NCI-H2196 treated with DMSO at 0.1 percent for 48 hours (cell line): ENCODE results near the gene GLB1L2.
"Not testable (repeated sequence)": the region's sequence is repeated elsewhere in the genome, so short reads cannot be mapped to it uniquely, and the experiment has no call there.

ENCODE experiments used
- DNase-seq: peaks from one replicate; lab custom pipeline; 2025; ENCODE audit not compliant: unreplicated experiment; lab: John Stamatoyannopoulos, UW

GLB1L2 gene

DNA sequence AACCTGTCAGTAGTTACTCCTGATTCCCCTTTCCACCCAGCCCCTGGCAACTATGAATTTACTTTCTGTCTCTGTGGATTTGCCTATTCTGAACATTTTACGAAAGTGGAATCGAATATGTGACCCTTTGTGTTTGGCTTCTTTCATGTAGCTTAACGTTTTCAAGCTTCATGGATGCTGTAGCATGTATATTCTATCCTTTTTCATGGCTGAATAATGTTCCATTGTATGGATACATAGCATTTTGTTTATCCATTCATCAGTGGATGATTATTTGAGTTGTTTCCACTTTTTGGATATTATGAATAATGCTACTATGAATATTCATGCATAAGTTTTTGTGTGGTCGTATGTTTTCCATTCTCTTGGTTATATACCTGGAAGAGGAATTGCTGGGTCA is 9.2 kb upstream of the GLB1L2 start:
- DNase-seq: no peak

DNA sequence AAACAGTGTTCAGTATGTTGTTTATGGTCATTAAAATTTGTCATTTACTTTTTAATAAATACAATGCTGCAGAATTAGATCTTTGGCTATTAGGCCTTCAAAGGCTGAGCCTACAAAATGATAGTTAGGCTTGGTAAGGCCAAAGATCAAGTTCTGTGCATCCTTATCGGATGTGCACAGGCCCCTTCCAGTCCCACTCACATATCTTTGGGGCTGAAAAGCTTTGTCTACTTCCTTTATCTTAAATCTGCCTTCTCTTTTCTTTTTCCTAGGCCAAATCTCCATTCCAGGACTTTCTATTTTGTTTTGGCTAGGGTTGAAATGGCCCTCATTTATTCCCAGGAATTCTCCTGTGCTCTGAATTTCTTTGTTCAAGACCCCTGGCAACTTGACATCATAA is 3.4 kb upstream of the GLB1L2 start:
- DNase-seq: no peak

DNA sequence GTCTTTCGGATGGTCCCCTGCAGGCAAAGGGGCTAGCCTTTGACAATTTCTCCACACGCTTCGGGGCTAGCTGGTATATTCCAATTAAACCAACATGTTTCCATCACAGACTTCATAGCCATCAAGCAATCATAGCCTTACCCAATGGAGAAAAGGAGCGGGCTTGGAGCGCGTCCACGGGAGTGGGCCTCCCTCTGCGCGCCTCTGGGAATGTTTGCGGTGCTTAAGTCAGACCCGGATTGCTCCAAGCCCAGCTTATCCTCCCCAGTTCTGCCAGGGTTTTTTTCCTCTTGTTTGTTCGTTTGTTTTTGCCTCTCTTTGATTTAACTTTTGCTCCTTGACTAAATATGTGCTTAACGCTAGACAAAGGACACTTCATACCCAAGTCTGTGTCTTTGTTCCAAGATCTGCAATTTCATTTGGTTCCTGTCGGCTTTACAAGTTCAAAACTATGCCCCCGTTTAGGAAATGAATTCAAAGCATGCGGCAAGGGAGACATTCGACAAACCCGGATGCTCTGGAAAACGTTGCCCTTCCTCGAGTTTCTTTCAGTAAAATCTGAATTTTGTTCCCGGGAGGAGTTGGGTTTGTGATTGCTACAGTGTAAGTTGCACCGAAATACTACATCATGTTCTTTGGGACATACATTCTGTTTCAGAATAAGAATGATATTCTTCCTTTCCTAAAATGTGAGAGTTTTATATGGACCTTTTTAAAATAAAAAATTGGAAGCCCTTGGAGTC is 1.0 kb upstream of the GLB1L2 start:
- DNase-seq: no peak

DNA sequence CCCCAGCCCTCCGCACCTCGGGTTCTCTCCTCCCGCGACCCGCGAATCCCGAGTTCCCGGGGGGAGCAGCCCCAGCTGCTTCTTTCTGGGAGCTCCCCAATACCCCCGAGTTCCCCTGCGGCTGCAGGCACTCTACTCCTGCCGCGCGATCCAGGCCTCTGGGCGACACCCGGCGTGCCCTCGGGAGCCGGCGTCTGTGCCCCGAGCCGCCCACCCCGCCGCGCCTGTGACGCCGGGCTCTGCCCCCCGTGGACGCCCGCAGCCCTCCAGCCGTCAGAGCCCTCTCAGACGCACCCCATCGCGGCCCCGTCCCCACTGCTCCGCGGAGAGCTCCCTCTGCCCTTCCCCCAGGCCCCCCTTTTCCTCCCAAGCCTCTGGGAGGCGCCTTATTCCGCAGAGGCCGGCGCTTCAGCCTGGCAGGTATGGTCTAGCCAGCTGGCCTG is 422 bp downstream of the GLB1L2 start:
- peak; percentile 18 for DNase-seq

DNA sequence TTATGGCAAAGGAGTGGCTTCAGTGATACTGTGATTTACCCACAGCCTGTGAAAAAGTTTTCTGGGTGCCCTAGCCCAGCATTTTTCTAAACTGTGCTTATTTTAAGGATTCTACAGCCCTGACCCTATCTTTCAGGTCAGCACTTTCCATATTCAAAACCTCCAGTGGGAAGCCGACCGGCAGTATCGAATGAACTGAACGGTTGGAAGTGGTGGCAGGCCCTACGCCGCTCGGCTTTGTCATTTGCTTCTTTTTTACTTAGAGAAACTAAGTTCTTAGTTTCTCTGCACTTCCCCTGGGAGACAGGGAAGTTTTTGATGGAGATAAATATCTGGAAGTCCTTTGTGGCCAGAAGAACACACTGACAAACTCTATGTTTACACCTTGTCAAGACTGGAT is 994 bp downstream of the GLB1L2 start:
- no peak for DNase-seq

DNA sequence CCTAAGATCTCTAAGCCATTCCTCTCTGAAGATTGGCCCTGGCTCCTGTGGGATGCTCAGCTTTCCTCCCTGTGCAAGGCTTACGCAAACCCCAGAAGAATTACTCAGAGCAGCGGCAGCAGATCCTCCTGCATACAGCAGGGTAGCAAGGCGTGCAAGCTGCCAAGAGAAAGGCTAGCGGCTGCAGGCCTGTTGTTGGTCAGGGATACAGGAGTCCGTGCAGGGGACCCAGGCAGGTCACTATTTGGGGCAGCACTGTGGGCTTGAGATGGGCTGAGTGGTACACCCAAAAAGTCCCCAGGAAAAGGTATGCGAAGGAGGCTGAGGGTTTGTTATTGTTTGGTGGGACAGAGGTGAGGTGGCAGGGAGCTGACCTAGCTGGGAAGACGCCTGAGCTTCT is 1.5 kb downstream of the GLB1L2 start:
- DNase-seq: no peak

DNA sequence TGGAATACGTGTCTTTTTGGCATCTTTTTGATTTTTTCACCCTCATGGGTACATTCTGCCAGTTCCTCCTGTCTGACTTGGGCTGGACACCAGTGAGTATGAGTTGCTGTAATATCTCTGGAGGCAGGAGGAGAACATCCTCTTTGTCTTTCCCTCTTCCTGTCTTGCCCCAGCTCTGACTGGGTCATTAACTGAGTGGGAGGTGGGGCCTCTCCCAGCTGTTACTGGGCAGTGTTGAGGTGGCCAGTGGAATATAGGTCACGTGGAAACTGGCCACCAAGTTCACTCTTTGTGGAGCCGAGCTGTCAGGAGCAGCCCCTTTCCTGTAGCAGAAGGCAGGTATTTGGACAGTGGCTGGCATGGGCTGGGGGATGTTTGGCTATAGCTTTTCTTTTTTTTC is 2.2 kb downstream of the GLB1L2 start:
- no peak for DNase-seq

DNA sequence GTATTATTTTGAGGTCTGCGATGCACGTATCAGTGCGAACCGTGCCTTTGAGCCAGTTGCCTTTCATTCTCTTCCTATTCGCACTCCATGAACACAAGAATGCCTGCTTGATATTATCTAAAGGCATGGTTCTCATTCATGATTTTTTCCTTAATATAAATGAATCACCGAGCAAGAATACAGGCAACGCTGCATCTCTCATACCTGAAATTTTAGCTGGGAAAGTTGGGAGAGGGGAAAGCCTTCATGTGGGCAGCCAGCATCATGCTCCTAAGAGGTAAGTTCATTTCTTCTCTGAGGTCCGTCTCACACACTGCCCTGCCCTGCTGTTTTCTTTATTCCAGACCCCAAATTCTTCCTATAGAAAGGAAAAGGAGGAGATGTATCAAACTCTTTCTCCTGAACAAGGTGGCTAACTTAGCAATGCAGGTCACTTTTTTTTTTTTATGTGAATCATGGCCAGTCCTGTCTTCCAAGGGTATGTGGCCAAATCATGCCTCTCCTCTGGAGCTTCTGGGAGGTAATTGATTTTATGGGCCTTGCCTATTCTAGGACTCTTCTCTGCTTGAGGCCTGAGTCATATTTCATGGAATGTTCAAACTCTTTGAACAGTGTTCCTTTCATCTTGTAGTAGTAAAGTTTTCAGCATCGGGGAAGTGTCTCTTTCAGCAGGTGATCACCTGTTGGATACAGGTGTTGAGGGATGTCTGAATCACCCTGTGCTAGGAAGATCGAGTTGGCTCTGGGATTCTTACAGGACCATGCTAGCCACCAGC is 3.2 kb downstream of the GLB1L2 start:
- no peak for DNase-seq

DNA sequence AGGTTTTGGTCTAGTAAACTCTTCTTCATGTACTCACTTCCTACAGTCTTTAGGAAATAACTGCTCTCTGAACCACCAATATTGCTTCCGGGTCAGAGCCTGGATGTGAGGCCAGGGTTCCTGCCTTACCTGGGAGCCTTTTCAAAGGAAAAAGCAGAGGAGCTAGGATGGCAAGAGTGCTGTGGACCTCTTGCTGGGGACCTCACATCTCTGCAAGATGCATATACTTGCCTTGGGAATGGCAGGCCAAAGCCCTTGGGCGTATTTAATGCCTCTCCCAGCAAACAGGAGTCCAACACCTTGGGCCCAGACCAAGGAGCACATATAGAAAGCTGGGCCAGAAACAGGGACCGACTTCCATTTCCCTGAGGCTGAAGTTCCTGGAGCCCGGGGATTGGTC is 5.3 kb downstream of the GLB1L2 start:
- no peak for DNase-seq

DNA sequence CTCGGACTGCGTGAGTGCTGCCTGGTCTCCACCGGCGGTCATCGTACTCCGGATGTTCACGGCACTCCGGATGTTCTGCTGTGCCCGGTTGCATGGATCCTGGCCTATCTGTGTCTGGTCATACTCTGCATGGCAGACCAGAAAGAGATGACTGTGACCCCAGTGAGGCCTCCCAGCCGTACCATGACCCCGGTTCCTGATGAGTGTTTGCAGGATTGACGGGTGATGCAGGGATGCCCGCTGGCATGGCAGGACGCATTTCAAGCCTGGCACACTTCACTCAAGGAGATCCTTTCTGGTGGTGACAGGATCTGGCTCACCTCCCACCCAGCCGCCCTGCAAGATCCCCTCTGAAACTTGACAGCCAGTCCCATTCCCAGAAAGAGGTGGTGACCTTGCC is 6.3 kb downstream of the GLB1L2 start:
- no peak for DNase-seq

DNA sequence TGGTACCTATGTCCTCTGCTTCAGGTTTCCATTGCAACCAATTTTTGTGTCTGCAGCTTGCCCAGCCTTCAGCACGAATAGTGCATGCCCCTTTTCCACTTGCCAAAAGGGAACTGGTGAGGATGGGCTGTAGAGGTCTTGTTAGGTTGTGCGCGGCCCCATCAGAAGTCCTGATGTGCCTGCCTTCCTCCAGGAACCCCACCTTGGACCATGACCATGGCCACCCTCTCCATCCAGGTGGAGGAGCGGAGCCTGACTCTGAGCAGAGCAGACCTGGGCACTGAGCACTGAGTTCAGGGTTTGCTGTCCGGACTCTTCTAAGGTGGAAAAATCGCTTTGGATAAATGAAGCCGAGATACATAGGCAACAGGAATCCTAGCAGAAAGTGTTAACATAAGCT is 6.9 kb downstream of the GLB1L2 start:
- DNase-seq: no peak

DNA sequence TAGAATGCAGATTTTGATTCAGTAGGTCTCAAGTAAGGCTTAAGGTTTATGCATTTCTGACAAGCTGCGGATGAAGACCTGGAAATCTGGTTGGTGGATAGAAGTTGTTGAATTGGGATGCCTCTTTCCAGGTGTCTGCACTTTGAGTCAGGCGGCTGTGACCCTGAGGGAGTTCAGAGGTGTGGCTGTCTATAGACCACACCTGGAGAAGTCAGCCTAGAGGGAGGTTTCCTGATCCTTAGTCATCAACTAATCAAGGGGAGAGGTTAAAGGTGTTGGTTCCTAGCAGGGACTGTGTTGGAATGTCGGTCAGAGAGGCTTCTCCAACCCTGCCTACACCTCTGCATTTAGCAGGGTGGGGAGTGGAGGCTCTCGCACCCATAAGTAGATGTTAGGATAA is 8.0 kb downstream of the GLB1L2 start:
- no peak for DNase-seq

DNA sequence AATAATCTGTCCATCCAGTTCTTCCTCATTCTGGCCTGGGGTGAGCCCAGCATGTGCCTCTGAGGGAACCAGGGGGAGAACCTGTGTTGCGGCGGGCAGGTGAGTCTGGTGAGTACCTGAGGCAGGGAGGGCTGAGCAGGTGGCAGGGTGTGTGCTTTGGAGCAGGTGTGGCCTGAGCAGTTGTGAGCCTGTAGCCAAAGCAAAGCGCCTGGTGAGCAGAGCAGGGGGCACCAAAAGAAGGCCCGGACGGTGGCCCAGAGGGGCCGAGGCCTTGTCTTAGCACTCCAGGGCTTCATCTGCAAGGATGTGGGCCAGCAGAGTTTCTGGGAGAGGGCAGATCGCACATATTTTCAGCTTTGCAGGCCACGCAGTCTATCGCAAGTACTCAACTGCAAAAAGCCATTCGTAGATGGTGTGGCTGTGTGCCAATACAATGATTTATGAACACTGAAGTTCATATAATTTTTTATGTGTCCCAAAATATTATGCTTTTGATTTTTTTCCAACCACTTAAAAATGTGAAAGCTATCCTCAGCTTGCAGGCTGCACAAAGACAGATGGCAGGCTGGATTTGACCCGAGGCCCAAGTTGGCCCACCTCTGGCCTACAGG is 8.7 kb downstream of the GLB1L2 start:
- no peak for DNase-seq

DNA sequence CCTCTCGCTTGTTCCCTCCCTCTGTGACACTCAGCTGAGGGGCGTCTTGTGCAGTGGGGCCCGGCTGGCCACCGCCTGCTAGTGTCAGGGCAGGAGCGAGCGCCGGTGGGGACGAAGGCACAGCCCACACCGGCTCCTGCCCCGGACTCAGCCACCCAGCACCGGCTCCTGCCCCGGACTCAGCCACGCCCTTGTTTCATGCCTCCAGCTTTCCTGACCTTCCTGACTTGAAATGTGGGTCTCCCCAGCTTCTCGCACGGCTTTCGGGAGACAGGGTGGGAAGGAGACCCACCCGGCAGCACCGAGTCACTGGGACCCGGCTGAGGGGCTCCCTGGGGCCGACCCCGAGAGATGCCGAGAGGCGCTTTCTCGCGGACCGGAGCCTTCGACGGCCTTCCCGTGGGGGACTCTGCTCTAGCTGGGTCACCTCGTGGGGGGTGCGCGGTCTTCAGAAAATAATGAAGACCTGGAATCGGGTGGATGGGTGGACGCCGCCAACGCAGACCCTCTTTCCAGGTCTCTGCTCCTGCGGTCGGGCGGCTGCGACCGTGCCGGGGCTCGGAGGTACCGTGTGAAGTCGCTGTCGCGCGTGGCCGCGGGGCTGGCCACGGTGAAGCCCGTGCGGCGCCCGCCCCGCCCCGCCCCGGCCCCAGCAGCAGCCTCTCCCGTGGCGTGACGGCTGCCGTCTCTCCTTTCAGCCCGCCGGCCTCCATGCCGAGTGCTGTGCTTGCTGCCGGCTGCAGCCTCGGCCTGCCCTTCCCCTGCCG is 10.2 kb downstream of the GLB1L2 start:
- DNase-seq: no peak

DNA sequence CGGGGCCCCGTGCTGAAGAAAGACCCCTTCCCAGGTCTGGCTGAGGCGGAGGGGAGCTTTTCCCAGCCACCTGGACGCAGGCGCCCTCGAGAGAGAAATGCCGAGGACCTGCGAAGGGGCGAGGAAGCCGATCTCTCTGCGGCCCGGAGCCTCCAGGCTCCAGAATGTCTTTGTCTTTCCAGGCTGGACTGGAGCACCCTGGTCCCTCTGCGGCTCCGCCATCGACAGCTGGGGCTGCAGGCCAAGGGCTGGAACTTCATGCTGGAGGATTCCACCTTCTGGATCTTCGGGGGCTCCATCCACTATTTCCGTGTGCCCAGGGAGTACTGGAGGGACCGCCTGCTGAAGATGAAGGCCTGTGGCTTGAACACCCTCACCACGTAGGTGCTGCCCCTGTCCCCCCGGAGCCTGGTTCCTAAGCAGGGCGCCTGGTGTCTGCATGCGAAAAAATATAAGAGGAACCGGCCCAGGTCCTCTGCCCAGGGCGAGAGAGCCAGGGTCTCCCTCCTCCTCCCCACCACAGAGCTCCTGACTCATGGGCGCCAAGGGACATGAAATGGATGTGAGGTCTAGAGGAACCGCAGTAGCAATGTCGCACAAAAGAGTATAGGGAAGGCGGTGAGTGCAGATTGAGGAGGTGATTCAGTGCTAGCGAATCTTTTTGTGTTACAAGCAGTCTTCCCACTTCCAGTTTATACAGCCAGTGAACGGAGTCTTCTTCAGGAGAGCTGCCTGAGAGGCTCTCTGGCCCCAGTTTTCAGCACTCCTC is 11.0 kb downstream of the GLB1L2 start:
- DNase-seq: no peak

DNA sequence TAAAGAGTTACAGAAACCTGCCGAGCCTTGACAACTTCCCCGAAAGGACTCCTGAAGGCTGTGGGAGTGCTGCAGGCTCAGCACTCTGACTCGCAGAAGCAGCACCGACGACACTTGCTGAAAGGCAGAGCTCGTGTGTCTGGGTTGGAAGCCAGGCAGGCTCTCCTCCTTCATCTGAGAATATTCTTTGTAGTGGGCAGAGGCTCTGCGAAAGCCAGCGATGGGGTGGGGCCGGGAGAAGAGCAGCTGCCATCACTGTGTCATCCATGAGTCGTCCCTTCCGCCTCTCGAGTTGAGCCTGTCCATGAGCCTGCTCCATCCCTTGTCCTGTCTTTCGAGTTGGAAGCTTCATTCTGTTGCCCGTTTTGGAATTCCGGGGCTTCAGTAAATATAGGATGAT is 11.9 kb downstream of the GLB1L2 start:
- DNase-seq: no peak

DNA sequence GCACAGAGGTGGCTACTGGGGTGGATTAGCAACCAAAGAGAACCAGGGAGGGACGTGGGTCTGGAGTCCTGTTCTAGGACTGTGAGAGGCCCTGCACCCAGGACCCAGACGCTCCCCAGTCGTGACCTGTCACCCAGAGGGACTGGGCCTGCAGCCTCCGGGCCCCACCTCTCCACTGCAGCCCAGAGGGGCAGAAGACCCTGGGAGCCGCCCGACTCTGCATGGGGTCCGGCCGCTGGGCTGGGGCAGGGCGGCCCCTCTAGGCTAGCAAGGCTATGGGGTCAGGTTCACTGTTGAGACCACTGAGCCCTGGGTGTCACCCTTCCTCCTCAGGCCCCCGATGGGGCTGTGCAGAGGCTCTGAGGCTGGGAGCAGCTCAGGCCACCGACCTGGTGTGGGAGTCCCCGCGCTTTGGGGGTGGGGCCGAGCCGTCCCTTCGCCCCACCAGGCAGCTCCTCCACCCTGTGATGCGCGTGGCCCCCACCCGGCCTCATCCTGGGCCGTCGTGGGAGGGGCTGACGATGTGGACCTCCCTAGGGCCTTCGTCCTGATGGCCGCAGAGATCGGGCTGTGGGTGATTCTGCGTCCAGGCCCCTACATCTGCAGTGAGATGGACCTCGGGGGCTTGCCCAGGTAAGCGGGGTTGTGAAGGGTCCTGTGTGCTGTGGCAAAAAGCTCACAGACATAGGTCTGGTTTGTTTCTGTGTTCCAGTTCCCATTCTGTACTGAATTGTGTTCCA is 12.9 kb downstream of the GLB1L2 start:
- DNase-seq: not testable (repeated sequence)

DNA sequence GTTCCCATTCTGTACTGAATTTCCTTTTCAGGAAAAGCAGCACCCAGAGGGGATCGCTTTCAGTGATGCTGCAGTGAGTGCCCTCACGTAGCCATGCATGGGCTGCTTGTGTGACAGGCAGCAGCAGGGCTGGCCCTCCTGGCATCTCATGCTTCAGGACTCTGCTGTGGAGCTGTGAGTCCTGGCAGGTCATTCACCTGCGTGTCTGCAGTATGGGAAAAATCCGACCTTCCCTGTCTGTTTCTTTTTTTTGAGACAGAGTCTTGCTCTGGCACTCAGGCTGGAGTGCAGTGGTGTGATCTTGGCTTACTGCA is 13.4 kb downstream of the GLB1L2 start:
- no peak for DNase-seq

DNA sequence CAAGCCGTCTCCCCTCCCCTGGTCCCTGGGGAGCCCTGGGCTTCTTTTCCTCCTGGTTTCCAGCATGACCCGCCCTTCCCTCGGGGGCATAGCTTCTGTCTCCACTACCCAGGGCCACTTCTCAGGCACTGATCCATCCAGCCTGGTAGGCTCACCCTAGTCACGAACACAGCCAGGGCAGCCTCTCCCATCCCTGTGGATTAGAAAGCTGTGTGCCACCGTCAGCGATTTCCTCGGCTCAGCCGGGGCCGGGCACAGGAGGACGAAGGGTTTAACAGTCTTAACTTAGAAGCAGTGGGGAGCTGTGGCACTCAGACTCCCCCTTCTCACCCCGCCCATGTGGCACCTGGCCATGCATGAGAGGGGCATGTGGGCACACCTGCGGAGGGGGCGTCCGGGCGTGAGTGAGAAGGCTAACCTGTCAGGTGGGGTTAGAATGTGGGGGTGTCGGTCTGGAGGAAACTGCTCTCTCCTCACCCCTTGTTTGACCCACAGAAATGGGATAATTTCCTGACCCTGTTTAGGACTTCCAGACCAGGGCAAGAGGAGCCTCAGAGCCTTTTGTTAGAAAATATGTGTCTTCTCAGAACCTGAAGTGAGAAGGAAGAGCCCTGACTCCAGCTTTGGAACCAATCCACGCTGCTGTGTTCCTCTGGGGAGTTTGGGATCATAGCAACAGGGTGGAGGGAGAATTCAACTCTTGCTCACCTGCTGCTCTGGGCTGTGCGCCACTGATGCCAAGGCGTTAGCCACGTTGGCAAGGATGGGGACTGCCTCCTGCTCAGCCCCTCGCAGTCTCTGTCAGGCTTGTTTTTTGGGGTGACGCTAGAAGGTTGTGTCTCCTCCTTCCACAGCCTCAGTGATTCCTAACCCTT is 14.6 kb downstream of the GLB1L2 start:
- no peak for DNase-seq
